HG03521 (cell line): ENCODE data around the gene FBXO2.

ENCODE experiments used
- ATAC-seq: cut with Tn5 transposase; IDR thresholded peaks from one replicate; pipeline ENCODE4 v1.9.1; 2021; ENCODE audit warnings: mild to moderate bottlenecking, moderate library complexity; ENCODE audit not compliant: unreplicated experiment

FBXO2 gene

GRCh38 chr1:11654137-11654938, at the start of gene FBXO2, which contains the start of gene FBXO44:
Gene FBXO2, minus strand, starts transcription at chr1:11654429. Its CDS starts 89 bp downstream, at chr1:11654340.
Gene FBXO44, plus strand, starts transcription at chr1:11654877. Its CDS starts 959 bp downstream, at chr1:11655836.
- peak; percentile 71 for ATAC-seq

GRCh38 chr1:11703357-11704193, 49.3 kb upstream of the FBXO2 start:
- no peak for ATAC-seq

GRCh38 chr1:11701981-11702803, 48.0 kb upstream of the FBXO2 start:
- ATAC-seq = no peak

GRCh38 chr1:11701551-11701961, 47.3 kb upstream of the FBXO2 start:
- ATAC-seq = no peak

GRCh38 chr1:11700601-11701467, 46.6 kb upstream of the FBXO2 start:
- no peak for ATAC-seq

- no peak for ATAC-seq
These were observed 43.6 kb upstream of the FBXO2 start for GRCh38 chr1:11697893-11698210.

GRCh38 chr1:11697188-11697892, 43.1 kb upstream of the FBXO2 start:
- no peak for ATAC-seq

- ATAC-seq = no peak
These were observed 41.6 kb upstream of the FBXO2 start for GRCh38 chr1:11695861-11696260.

- no peak for ATAC-seq
These were observed 39.7 kb upstream of the FBXO2 start for GRCh38 chr1:11693917-11694316.

- ATAC-seq = no peak
These were observed 38.9 kb upstream of the FBXO2 start for GRCh38 chr1:11693024-11693590.

GRCh38 chr1:11691928-11692711, 37.9 kb upstream of the FBXO2 start:
- no peak for ATAC-seq

- ATAC-seq = no peak
These were observed 37.2 kb upstream of the FBXO2 start, which contains the start of gene DRAXIN for GRCh38 chr1:11691302-11691914. Gene DRAXIN, plus strand, starts transcription at chr1:11691710. Its CDS starts 14,549 bp downstream, at chr1:11706259.

- ATAC-seq = no peak
These were observed 36.4 kb upstream of the FBXO2 start for GRCh38 chr1:11690397-11691301.

GRCh38 chr1:11688506-11688905, 34.3 kb upstream of the FBXO2 start:
- ATAC-seq = no peak

- ATAC-seq = no peak
These were observed 31.1 kb upstream of the FBXO2 start for GRCh38 chr1:11685210-11685752.

GRCh38 chr1:11684070-11684469, 29.8 kb upstream of the FBXO2 start:
- ATAC-seq = no peak

- ATAC-seq = no peak
These were observed 28.6 kb upstream of the FBXO2 start for GRCh38 chr1:11682799-11683198.
